ENCODE measurements around the gene PDE3B. TPM values are rescaled to one million over a fixed set of nuclear protein-coding genes. Genes with fewer than 3 reads are reported as not detected.

The PDE3B gene
- polyA plus RNA-seq, 4 donors = 0.67 to 25.8 (median 2.4) TPM

DNA sequence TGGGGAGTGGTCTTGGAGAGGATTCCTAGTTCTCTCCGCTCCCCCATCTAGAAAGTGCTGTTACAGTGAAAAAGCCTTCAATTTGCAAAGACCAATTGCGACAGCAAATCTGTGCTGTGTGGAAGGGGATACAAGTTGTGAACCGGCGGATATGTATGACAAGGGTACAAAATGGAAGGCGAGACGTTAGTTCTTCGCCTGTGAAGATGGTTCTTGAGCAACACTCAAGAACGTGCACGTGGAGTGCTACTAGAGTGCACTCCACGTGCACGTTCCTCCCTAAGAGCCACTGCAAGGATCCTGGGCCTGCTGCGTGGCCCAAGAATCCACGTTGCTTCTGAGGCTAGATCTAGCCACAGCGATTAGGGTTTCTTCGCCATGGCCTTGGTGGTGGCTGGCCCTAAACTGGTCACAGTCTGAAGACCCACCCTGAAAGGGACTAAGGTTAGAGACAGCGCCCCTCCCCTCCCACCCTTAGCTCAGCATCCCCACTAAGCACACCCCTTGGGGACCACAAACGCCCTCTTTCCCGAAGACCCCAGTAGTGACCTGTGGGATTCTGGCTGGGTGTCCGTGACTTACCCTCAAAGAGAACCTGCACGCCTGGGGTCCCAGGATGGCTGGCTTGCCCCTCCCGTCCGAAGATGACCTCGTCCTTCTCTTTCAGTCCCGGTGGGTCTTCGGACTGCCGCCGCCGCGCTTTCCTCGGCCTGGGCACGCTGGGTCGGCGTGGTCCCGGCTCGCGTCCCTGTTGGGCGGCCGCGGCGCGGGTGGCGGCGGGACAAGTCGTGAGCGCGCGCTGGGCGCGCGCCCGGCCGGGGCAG, 519 bp upstream of the PDE3B start:
- Histone ChIP-seq H3K4me3 (ENCODE audit: low read depth in 1 of 3, low read length in 3 of 3) (peak overlapping the region; percentile 78 to 95 (median 86)), H3K36me3 (ENCODE audit: control insufficient read depth in 3 of 3, insufficient read depth in 2 of 3, low read depth in 1 of 3, low read length in 3 of 3) (no peaks in the 10 kb centered on the region), H3K9me3 (ENCODE audit: control insufficient read depth in 2 of 2, insufficient read depth in 1 of 2, low read depth in 1 of 2, low read length in 1 of 2) (no peaks in the 10 kb centered on the region), H3K4me1 (ENCODE audit: control insufficient read depth in 3 of 3, insufficient read depth in 2 of 3, low read depth in 1 of 3, low read length in 2 of 3) (peaks cover 0 to 8% (median 0%) of the 10 kb centered on the region in 3 donors), H3K27ac (ENCODE audit: low read depth in 1 of 3, low read length in 2 of 3) (peak overlapping the region in 2 of 3 donors; percentile 51 to 96), H3K27me3 (ENCODE audit: control insufficient read depth in 3 of 3, insufficient read depth in 3 of 3, low read length in 3 of 3) (no peaks in the 10 kb centered on the region)
- DNase-seq = no peak
- FAIRE-seq = no peak
- 22 to 25% (median 25%) methylated on average over 52 of the region's 52 CpGs for WGBS, 3 donors

- Histone ChIP-seq H3K9me3 (ENCODE audit: control insufficient read depth in 2 of 2, insufficient read depth in 1 of 2, low read depth in 1 of 2, low read length in 1 of 2) (no peaks in the 10 kb centered on the region), H3K36me3 (ENCODE audit: control insufficient read depth in 3 of 3, insufficient read depth in 2 of 3, low read depth in 1 of 3, low read length in 3 of 3) (no peaks in the 10 kb centered on the region), H3K4me3 (ENCODE audit: low read depth in 1 of 3, low read length in 3 of 3) (peak overlapping the region; percentile 78 to 95 (median 86)), H3K4me1 (ENCODE audit: control insufficient read depth in 3 of 3, insufficient read depth in 2 of 3, low read depth in 1 of 3, low read length in 2 of 3) (peaks cover 0 to 8% (median 0%) of the 10 kb centered on the region in 3 donors), H3K27me3 (ENCODE audit: control insufficient read depth in 3 of 3, insufficient read depth in 3 of 3, low read length in 3 of 3) (no peaks in the 10 kb centered on the region), H3K27ac (ENCODE audit: low read depth in 1 of 3, low read length in 2 of 3) (peak overlapping the region; percentile 62 to 96 (median 75))
- DNase-seq (peak; percentile 53 to 78), FAIRE-seq (no peak)
- WGBS, 3 donors = 0% methylated on average over 43 to 65 of the region's 65 CpGs
Observed at GRCh38 chr11:14644226-14645014, 816 bp downstream of the PDE3B start.

DNA sequence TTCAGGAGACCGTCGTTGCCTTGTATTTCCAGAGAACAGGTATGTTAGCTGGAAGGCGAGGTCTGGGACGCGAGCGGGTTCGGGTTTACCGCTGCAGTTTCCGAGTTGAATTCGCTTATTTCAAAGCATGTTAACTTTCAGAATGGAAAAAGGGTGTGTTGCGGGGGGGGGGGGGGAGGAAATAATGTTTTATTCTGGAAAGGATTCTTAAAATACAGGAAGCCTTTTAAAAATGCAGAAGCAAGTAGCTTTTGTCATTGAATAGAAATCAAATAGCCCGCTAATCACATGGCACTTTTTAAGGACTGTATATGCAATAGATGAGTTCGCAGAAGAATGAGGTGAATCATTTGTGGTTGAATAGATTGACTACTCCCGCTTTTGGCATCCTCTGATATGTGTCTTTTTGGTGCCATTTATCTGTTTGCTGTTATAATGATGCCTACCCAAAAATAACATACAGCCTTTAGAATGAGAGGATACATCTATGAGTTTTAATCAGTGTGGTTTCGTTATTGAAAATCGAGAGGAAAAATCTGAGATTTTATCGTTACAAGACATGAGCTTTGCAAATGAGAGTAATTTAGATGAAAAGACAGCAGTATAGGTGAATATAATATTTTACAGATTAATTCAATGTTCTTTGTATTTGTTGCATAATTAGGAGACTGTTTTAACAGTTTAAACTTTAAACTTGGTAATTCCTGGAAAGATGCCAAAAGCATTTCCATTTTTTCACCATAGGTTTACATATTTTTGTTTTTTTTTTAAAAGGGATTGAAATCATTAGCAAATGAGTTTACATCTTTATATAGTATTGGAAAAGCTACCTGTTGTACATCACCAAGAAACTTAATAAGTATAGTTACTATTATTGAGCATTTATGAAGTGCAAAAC, 1.7 kb downstream of the PDE3B start:
- H3K9me3 ChIP-seq (ENCODE audit: control insufficient read depth in 2 of 2, insufficient read depth in 1 of 2, low read depth in 1 of 2, low read length in 1 of 2) = no peaks in the 10 kb centered on the region
- H3K4me3 ChIP-seq (ENCODE audit: low read depth in 1 of 3, low read length in 3 of 3) = peak overlapping the region; percentile 78 to 95 (median 86)
- H3K36me3 ChIP-seq (ENCODE audit: control insufficient read depth in 3 of 3, insufficient read depth in 2 of 3, low read depth in 1 of 3, low read length in 3 of 3) = no peaks in the 10 kb centered on the region
- FAIRE-seq = no peak
- peak overlapping the region in 2 of 3 donors; percentile 75 to 96 for H3K27ac ChIP-seq (ENCODE audit: low read depth in 1 of 3, low read length in 2 of 3)
- no peaks in the 10 kb centered on the region for H3K27me3 ChIP-seq (ENCODE audit: control insufficient read depth in 3 of 3, insufficient read depth in 3 of 3, low read length in 3 of 3)
- 1 to 3% (median 2%) methylated on average over 17 of the region's 17 CpGs for WGBS, 3 donors
- peak; percentile 14 to 47 for DNase-seq
- peaks cover 0 to 8% (median 0%) of the 10 kb centered on the region in 3 donors for H3K4me1 ChIP-seq (ENCODE audit: control insufficient read depth in 3 of 3, insufficient read depth in 2 of 3, low read depth in 1 of 3, low read length in 2 of 3)

DNA sequence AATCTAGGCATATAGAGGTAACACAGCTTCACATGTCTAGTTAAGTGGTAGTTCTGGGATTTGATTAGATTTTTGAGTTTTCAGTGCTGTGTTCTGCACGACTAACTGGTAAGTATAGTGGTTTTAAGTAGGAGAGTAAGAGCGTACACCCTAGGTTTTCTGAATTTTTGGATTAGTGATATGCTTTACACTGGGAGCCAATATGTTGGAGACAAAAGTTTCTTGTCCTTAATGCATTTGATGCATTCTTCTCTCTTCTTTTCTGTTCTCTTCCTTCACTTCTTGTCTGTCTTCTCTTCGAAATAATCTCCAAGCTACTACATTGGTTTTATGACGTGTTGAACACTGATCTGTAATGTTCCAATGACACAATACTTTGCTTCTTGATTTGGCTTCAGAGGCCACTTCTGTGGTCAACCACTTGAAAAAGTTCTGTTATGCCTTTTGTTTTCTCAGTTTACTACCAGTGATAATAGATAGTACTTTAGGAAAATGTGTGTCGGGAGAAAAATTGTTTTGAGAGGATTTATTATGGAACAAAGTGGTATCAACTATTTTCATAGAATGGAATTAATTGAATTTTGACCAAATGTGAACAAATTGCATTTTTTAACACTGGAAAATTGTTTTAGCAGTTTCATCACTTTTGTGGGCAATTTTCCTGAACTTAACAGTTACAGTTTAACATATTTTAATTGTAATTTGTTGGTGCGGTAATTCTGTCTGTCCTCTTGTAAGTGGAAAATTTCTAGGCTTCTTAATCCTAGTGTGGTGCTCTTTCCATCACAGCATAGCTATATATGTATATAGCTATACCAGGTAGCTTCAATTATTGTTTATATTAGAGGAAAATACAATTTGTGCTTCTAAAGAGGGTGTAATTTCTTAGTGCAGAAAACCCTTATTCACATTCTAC, 2.6 kb downstream of the PDE3B start:
- Histone ChIP-seq H3K36me3 (ENCODE audit: control insufficient read depth in 3 of 3, insufficient read depth in 2 of 3, low read depth in 1 of 3, low read length in 3 of 3) (no peaks in the 10 kb centered on the region), H3K4me1 (ENCODE audit: control insufficient read depth in 3 of 3, insufficient read depth in 2 of 3, low read depth in 1 of 3, low read length in 2 of 3) (peaks cover 0 to 8% (median 0%) of the 10 kb centered on the region in 3 donors), H3K4me3 (ENCODE audit: low read depth in 1 of 3, low read length in 3 of 3) (peak overlapping the region; percentile 31 to 41 (median 35)), H3K27ac (ENCODE audit: low read depth in 1 of 3, low read length in 2 of 3) (no peak overlapping the region), H3K27me3 (ENCODE audit: control insufficient read depth in 3 of 3, insufficient read depth in 3 of 3, low read length in 3 of 3) (no peaks in the 10 kb centered on the region), H3K9me3 (ENCODE audit: control insufficient read depth in 2 of 2, insufficient read depth in 1 of 2, low read depth in 1 of 2, low read length in 1 of 2) (no peaks in the 10 kb centered on the region)
- WGBS, 3 donors = 36 to 64% (median 48%) methylated on average over 6 of the region's 6 CpGs
- DNase-seq (peak; percentile 31 to 35), FAIRE-seq (no peak)

- 89 to 95% (median 94%) methylated on average over 3 of the region's 3 CpGs for WGBS, 3 donors
- Histone ChIP-seq H3K27ac (ENCODE audit: low read depth in 1 of 3, low read length in 2 of 3) (no peak overlapping the region), H3K4me1 (ENCODE audit: control insufficient read depth in 3 of 3, insufficient read depth in 2 of 3, low read depth in 1 of 3, low read length in 2 of 3) (peaks cover 0 to 3% (median 0%) of the 10 kb centered on the region in 3 donors), H3K36me3 (ENCODE audit: control insufficient read depth in 3 of 3, insufficient read depth in 2 of 3, low read depth in 1 of 3, low read length in 3 of 3) (no peaks in the 10 kb centered on the region), H3K4me3 (ENCODE audit: low read depth in 1 of 3, low read length in 3 of 3) (no peak overlapping the region), H3K9me3 (ENCODE audit: control insufficient read depth in 2 of 2, insufficient read depth in 1 of 2, low read depth in 1 of 2, low read length in 1 of 2) (no peaks in the 10 kb centered on the region), H3K27me3 (ENCODE audit: control insufficient read depth in 3 of 3, insufficient read depth in 3 of 3, low read length in 3 of 3) (no peaks in the 10 kb centered on the region)
- FAIRE-seq = no peak
- no peak for DNase-seq
Observed at GRCh38 chr11:14650064-14650463, 6.5 kb downstream of the PDE3B start.

GRCh38 chr11:14653090-14653489, 9.5 kb downstream of the PDE3B start:
- no peaks in the 10 kb centered on the region for H3K27me3 ChIP-seq (ENCODE audit: control insufficient read depth in 3 of 3, insufficient read depth in 3 of 3, low read length in 3 of 3)
- no peaks in the 10 kb centered on the region for H3K36me3 ChIP-seq (ENCODE audit: control insufficient read depth in 3 of 3, insufficient read depth in 2 of 3, low read depth in 1 of 3, low read length in 3 of 3)
- no peak overlapping the region for H3K27ac ChIP-seq (ENCODE audit: low read depth in 1 of 3, low read length in 2 of 3)
- H3K9me3 ChIP-seq (ENCODE audit: control insufficient read depth in 2 of 2, insufficient read depth in 1 of 2, low read depth in 1 of 2, low read length in 1 of 2) = no peaks in the 10 kb centered on the region
- FAIRE-seq (no peak), DNase-seq (no peak)
- WGBS, 3 donors = 92 to 94% (median 92%) methylated on average over 3 of the region's 3 CpGs
- no peaks in the 10 kb centered on the region for H3K4me1 ChIP-seq (ENCODE audit: control insufficient read depth in 3 of 3, insufficient read depth in 2 of 3, low read depth in 1 of 3, low read length in 2 of 3)
- no peak overlapping the region for H3K4me3 ChIP-seq (ENCODE audit: low read depth in 1 of 3, low read length in 3 of 3)

DNA sequence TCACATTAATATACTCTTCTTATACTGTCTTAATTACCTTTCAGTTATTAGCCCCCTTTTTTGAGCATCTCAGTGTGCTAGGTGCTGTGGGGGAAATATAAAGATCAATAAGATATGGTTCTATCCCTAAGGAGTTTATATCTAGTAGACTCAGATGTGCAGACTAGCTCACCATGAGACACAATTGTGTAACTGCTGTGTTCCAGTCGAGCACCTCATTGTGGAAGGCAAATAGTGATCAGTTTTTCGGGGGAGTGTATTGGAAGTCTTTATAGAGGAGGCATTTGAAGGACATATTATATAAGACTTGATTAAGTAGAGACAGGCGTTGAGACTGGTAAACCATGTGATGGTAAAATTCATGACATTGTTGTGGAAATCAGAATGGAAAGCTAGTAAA, 11.8 kb downstream of the PDE3B start:
- H3K9me3 ChIP-seq (ENCODE audit: control insufficient read depth in 2 of 2, insufficient read depth in 1 of 2, low read depth in 1 of 2, low read length in 1 of 2) = no peaks in the 10 kb centered on the region
- DNase-seq (no peak), FAIRE-seq (no peak)
- H3K36me3 ChIP-seq (ENCODE audit: control insufficient read depth in 3 of 3, insufficient read depth in 2 of 3, low read depth in 1 of 3, low read length in 3 of 3) = peaks cover 0 to 2% (median 0%) of the 10 kb centered on the region in 3 donors
- no peak overlapping the region for H3K27ac ChIP-seq (ENCODE audit: low read depth in 1 of 3, low read length in 2 of 3)
- H3K4me1 ChIP-seq (ENCODE audit: control insufficient read depth in 3 of 3, insufficient read depth in 2 of 3, low read depth in 1 of 3, low read length in 2 of 3) = no peaks in the 10 kb centered on the region
- H3K4me3 ChIP-seq (ENCODE audit: low read depth in 1 of 3, low read length in 3 of 3) = no peak overlapping the region
- 88 to 91% (median 89%) methylated on average over 3 of the region's 3 CpGs for WGBS, 3 donors
- no peaks in the 10 kb centered on the region for H3K27me3 ChIP-seq (ENCODE audit: control insufficient read depth in 3 of 3, insufficient read depth in 3 of 3, low read length in 3 of 3)
